ENCODE measurements around the gene KCNK4.
"Not testable (repeated sequence)": the region's sequence is repeated elsewhere in the genome, so short reads cannot be mapped to it uniquely, and the experiment has no call there.

KCNK4 gene

DNA sequence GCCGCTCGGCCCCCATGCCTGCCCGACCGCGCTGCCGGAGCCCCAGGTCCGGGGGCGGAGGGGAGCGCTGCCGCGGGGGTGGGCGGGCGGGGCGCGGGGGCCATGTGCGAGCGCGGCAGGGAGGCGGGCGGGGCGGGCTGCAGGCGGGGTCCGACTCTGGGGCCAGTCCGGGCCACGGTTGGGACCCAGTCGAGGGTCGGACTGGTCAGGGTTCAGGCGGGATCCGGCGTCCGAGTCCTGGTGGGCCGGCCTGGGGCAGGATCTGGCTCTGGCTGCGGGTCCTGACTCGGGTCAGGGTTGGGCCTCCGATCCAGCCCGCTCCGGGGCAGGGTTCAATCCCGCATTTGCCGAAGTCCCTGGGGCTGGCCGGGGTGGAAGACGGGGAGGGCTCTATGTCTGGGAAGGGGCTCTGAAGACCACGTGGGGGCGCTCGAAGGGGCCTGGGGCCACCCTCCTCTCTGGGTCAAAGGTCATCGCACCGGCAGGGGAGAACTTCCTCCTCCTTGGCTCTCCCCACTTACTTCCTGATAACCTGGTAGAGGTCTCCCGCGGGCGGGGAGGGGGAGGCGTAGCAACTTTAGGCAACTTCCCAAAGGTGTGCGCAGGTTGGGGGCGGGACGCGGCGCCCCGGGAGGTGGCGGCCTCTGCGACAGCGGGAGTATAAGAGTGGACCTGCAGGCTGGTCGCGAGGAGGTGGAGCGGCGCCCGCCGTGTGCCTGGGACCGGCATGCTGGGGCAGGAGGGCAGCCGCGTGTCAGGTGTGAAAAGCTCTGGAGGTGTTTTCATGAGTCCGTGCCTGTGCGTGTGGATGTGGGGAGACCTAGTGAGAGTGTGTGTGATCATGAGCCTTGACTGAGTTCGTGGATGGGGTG is 14.8 kb downstream of the KCNK4 start:
- DNase-seq (ENCODE audit: low read depth, low spot score), result no peak

GRCh38 chr11:64306563-64306875 is 15.4 kb downstream of the KCNK4 start:
- no peak for DNase-seq (ENCODE audit: low read depth, low spot score)

DNA sequence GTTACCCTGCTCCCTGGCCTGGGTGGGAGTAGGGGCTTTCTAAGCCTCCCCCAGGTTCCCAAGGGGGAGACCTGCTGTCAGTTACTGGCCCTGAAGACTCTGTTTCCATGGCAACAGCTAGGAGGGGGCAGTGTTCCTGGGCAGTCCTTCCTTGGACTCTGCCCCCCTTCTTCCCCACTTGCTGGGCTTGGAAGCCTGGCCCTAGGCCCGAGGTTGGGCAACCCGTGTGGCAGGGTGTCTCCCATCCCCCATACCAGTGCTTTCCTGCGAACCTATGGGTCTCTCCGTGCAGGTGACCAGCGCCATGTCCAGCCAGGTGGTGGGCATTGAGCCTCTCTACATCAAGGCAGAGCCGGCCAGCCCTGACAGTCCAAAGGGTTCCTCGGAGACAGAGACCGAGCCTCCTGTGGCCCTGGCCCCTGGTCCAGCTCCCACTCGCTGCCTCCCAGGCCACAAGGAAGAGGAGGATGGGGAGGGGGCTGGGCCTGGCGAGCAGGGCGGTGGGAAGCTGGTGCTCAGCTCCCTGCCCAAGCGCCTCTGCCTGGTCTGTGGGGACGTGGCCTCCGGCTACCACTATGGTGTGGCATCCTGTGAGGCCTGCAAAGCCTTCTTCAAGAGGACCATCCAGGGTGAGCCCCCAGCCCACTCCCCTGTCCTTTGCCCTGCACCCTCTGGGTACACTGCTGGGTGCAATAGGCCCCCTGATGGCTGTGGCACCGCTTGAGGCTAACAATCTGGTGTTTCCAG is 15.9 kb downstream of the KCNK4 start:
- DNase-seq (ENCODE audit: low read depth, low spot score), result no peak

DNA sequence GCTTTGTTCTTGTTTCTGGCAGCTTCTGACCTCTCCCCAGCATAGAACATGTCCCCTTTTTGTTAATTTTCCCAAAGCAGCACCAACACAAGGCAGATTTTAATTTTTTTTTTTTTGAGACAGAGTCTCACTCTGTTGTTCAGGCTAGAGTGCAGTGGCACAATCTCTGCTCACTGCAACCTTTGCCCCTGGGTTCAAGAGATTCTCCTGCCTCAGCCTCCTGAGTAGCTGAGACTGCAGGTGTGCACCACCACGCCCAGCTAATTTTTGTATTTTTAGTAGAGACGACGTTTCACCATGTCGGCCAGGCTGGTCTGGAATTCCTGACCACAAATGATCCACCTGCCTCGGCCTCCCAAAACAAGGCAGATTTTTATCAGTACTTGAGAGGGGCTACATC is 16.7 kb downstream of the KCNK4 start:
- not testable (repeated sequence) for DNase-seq (ENCODE audit: low read depth, low spot score)

GRCh38 chr11:64312947-64313346 is 21.8 kb downstream of the KCNK4 start:
- no peak for DNase-seq (ENCODE audit: low read depth, low spot score)

DNA sequence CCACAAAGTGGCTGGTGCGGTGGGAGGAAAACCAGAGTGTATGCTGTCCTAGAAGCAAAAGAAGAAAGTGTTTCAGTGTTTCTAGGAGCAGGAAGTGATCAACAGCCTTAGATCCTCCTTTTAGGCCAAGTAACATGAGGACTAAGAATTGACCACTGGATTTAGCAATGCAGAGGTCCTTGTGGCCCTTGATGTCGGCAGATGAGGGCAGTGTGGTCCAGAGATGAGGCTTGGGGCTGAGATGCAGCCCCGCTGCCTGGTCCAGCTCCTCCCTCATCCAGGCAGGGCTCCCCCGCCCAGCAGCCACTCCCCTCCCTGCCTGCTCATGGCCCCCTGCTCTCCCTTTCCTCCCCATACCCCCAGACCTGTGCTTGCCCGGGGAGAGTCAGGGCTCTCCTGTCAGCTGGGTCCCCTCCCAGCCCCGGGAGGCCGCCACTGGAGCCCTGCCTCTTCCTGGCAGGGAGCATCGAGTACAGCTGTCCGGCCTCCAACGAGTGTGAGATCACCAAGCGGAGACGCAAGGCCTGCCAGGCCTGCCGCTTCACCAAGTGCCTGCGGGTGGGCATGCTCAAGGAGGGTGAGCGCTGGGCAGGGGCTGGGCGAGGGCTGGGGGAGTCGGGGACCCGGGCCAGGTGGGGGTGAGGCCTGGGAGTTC is 22.5 kb downstream of the KCNK4 start:
- DNase-seq (ENCODE audit: low read depth, low spot score), result no peak

DNA sequence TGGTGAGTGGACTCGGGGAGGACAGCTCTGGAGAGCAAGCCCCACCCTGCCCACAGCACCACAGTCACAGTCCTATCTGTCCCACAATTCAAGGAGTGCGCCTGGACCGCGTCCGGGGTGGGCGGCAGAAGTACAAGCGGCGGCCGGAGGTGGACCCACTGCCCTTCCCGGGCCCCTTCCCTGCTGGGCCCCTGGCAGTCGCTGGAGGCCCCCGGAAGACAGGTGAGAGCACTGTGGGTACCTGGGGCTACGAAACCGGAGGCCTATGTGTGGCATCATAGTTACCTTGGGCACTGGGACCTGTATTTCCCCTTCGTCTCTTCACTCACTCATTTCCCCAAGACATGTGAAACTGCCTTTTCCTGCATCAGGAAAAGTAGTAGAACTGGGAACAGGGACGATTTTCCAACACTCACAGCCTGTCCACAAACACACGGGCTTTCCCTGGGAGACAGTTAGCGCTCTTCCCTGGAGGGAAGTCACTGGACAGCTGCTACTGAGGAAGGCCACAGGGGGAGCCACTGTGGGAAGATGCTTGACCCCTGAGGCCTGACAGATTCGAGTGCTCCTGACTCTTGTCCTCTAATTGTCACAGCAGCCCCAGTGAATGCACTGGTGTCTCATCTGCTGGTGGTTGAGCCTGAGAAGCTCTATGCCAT is 23.2 kb downstream of the KCNK4 start:
- DNase-seq (ENCODE audit: low read depth, low spot score), result no peak

- DNase-seq (ENCODE audit: low read depth, low spot score), result no peak
Observed at GRCh38 chr11:64314805-64315561, 23.9 kb downstream of the KCNK4 start.

DNA sequence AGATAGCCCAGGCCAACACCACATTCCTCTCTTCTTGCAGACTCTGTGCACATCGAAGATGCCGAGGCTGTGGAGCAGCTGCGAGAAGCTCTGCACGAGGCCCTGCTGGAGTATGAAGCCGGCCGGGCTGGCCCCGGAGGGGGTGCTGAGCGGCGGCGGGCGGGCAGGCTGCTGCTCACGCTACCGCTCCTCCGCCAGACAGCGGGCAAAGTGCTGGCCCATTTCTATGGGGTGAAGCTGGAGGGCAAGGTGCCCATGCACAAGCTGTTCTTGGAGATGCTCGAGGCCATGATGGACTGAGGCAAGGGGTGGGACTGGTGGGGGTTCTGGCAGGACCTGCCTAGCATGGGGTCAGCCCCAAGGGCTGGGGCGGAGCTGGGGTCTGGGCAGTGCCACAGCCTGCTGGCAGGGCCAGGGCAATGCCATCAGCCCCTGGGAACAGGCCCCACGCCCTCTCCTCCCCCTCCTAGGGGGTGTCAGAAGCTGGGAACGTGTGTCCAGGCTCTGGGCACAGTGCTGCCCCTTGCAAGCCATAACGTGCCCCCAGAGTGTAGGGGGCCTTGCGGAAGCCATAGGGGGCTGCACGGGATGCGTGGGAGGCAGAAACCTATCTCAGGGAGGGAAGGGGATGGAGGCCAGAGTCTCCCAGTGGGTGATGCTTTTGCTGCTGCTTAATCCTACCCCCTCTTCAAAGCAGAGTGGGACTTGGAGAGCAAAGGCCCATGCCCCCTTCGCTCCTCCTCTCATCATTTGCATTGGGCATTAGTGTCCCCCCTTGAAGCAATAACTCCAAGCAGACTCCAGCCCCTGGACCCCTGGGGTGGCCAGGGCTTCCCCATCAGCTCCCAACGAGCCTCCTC is 24.8 kb downstream of the KCNK4 start:
- DNase-seq (ENCODE audit: low read depth, low spot score), result not testable (repeated sequence)

DNA sequence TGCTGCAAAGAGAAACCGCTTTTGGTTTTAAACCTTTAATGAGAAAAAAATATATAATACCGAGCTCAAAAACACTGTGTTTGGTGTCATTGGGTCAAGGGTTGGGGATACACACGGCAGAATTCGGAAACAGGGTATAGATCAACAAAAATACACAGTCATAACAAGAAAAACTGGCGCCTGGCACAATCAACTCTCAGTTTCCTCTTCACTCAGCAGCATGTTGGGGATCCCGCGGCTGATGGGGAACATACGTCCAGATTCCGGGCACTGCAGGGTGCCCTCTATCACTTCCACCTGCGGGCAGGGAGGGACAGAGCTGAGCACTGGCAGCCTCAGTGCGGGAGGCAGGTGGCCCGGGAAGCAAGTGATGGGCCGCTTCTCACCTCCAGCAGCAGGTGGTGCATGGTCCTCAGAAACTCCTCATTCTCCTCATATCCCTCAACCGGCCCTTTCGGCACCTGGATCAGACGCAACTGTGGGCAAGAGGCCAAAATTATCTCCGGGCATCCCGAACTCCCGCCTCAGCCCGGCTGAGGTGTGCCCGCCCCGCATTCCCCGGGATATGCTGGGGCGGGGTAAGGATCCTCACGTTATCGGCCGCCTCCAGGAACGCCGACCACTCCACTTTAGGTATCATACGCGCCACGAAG is 25.7 kb downstream of the KCNK4 start:
- no peak for DNase-seq (ENCODE audit: low read depth, low spot score)

DNA sequence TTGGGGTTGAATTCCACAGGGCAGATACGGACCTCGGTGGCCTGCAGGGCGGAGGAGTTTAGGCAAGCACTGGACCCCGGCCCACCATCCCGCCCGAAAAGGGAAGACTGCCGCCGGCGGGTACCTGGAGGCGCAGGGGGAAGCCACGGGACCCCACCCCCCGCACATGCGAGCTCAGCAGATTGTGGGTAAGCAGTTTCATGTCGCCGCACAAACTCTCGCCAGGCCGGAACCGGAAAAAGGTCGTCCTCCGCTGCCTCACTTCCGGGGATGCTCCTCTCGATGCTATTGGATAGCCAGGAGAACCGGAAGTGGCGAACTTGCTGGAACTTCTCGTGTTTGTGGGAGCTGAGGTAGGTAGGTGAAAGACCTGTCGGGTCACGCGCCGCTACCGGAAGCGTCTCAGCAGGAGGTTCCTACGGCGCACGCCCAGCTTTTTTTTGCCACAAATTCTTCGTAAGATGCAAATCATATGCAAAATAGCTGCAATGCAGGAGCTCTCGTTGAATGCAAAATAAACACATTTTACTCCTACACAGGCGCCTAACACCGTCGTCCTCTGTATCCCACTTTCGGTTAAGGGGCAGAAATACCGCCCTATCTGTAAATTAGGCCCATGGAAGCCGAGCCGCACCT is 26.3 kb downstream of the KCNK4 start, which contains the start of gene TRMT112:
Gene TRMT112 (minus strand): TSS at position 235 of the 636 bp plus-strand sequence. CDS start 33 bp downstream, at position 202.
- peak; percentile 80 for DNase-seq (ENCODE audit: low read depth, low spot score)

DNA sequence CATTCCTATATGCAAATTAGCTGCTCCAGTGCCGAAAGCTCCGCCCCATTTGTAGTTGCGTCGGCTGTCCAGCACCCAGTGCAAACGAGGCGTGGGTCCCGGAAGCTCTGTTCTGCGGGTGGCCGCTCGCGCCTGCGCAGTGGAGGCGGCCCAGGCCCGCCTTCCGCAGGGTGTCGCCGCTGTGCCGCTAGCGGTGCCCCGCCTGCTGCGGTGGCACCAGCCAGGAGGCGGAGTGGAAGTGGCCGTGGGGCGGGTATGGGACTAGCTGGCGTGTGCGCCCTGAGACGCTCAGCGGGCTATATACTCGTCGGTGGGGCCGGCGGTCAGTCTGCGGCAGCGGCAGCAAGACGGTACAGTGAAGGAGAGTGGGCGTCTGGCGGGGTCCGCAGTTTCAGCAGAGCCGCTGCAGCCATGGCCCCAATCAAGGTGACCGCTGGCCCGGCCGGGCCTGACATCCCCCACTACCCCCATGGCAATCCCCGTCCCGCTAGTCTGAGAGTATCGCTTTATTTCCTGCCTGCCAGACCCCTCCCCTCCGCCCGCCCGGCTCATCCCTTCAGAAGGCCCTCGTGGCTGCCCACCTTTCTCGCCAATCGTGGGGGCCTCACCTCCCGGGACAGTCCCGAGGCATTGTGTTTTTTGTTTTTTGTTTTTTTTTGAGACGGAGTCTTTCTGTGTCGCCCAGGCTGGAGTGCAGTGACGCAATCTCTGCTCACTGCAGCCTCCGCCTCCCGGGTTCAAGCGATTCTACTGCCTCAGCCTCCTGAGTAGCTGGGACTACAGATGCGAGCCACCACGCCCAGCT is 27.1 kb downstream of the KCNK4 start, which contains the start of gene PRDX5:
Gene PRDX5 (plus strand): TSS at position 161 of the 805 bp plus-strand sequence. CDS start 95 bp downstream, at position 256.
- no peak for DNase-seq (ENCODE audit: low read depth, low spot score)

DNA sequence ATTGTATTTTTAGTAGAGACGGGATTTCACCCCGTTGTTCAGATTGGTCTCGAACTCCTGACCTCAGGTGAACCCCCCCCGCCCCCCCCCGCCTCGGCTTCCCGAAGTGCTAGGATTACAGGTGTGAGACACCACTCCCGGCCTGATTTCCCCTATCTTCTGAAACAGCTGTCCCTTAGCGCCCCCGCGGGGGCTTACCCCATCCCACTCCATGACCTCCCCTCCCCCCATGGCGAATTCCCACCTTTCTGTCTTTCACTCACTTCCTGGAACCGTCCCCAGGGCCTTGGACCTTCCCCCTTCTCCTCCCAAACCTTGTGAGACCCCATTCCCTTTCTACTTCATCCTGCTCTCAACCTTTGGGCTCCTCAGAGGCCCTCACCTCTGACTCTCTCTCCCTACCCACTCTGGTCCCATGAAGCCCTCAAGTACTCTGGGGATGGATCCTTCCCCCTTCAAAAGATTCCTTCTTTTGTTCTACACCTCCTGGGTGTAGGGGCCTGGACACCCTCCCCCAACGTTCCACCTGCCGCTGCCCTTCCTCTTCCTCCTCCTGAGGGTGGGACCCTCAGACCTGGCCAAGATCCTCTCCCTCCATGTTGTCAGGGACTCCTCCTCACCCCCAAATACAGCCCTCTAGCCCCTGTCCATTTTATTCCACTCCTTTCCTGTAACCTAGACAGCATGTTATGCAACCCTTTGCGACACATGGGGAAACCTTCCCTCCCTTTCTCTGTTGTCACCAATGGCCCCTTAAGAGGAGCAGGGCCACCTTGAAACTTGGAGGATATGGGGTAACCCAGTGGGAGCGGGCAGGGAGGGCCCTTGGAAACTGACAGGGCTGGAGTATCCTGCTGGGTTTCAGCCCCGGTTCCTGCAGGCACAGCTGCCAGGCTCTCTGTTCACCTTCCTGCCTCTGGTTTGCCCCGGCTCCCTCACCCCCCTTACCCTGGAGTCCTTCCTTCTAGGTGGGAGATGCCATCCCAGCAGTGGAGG is 28.0 kb downstream of the KCNK4 start:
- no peak for DNase-seq (ENCODE audit: low read depth, low spot score)

DNA sequence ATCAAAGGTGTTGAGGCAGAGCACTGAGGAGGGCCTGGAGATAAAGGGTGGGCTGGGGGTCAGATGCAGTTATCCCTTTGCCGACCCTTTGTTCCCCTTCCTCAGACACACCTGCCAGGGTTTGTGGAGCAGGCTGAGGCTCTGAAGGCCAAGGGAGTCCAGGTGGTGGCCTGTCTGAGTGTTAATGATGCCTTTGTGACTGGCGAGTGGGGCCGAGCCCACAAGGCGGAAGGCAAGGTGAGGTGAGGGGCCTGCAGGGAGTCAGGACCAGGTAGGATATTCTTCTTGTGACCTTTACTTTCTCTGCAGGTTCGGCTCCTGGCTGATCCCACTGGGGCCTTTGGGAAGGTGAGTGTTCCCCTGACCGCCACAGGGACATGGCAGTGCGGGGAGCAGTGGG is 29.5 kb downstream of the KCNK4 start:
- no peak for DNase-seq (ENCODE audit: low read depth, low spot score)

DNA sequence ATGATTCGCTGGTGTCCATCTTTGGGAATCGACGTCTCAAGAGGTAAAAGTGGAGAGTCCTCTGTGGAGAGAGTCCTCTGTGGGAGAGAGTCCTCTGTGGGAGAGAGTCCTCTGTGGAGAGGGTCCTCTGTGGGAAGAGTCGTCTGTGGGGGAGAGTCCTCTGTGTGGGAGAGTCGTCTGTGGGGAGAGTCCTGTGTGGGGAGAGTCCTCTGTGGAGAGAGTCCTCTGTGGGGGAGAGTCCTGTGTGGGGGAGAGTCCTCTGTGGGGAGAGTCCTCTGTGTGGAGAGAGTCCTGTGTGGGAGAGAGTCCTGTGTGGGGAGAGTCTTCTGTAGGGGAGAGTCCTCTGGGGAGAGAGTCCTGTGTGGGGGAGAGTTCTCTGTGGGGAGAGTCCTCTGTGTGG is 29.9 kb downstream of the KCNK4 start:
- no peak for DNase-seq (ENCODE audit: low read depth, low spot score)

DNA sequence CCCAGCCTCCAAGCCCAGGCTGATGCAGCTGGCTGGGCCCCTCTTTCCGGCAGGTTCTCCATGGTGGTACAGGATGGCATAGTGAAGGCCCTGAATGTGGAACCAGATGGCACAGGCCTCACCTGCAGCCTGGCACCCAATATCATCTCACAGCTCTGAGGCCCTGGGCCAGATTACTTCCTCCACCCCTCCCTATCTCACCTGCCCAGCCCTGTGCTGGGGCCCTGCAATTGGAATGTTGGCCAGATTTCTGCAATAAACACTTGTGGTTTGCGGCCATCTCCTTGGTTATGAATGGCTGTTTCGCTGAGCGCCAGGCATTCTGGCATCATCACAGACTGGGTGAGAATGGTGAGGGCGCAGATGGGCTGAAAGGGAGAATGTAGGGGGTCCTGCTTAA is 30.4 kb downstream of the KCNK4 start:
- DNase-seq (ENCODE audit: low read depth, low spot score), result no peak

DNA sequence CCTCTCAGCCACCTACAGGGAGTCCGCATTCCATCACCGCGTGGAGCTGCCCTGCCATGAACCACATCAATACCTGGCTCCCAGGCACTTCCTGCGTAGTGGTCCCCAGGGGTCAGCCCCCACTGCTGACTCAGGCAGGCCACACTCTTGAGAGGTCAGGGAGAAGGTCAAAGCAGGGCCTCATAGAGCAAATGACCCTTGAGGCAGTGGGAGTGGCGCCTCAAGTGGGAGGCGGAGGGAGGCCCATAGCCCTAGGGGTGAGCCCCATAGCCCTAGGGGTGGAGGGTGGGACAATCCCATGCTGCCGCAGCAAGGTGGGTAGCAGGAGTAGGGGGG is 31.8 kb downstream of the KCNK4 start:
- DNase-seq (ENCODE audit: low read depth, low spot score), result no peak

Measured in smooth muscle cell of the brain vasculature (primary cell).